ENCODE measurements around the gene KCNS1. TPM values are rescaled to one million over a fixed set of nuclear protein-coding genes. Genes with fewer than 3 reads are reported as not detected.

KCNS1 gene
- total RNA-seq, 1 donor from 2014 or later = 2.2 TPM

- no peak for TF ChIP-seq CTCF (conservative IDR thresholded peaks at IDR 0.05)
Observed at GRCh38 chr20:45118028-45118427, 17.1 kb upstream of the KCNS1 start.

GRCh38 chr20:45117581-45117980 lies 16.7 kb upstream of the KCNS1 start:
- H3K9me3 Mint-ChIP-seq = no peaks in the 10 kb centered on the region

More at GRCh38 chr20:45118028-45118427, 17.1 kb upstream of the KCNS1 start:
- H3K4me3 Mint-ChIP-seq = no peak overlapping the region
- H3K9me3 Mint-ChIP-seq = no peaks in the 10 kb centered on the region
- peaks cover 23% of the 10 kb centered on the region for H3K27me3 Mint-ChIP-seq
- no peaks in the 10 kb centered on the region for H3K36me3 Mint-ChIP-seq
- no peak overlapping the region for H3K27ac Mint-ChIP-seq
- DNase-seq (ENCODE audit: extremely low spot score, unreplicated experiment) = no peak
- no peaks in the 10 kb centered on the region for H3K4me1 Mint-ChIP-seq (ENCODE audit: unreplicated experiment)

GRCh38 chr20:45115829-45116228 lies 14.9 kb upstream of the KCNS1 start:
- TF ChIP-seq CTCF (conservative IDR thresholded peaks at IDR 0.05) = no peak
- no peaks in the 10 kb centered on the region for H3K9me3 Mint-ChIP-seq
- no peaks in the 10 kb centered on the region for H3K36me3 Mint-ChIP-seq
- H3K4me3 Mint-ChIP-seq = no peak overlapping the region
- no peaks in the 10 kb centered on the region for H3K4me1 Mint-ChIP-seq (ENCODE audit: unreplicated experiment)
- peaks cover 23% of the 10 kb centered on the region for H3K27me3 Mint-ChIP-seq
- no peak for DNase-seq (ENCODE audit: extremely low spot score, unreplicated experiment)
- H3K27ac Mint-ChIP-seq = no peak overlapping the region

More at GRCh38 chr20:45117581-45117980, 16.7 kb upstream of the KCNS1 start:
- no peak for DNase-seq (ENCODE audit: extremely low spot score, unreplicated experiment)
- no peaks in the 10 kb centered on the region for H3K36me3 Mint-ChIP-seq
- H3K4me1 Mint-ChIP-seq (ENCODE audit: unreplicated experiment) = no peaks in the 10 kb centered on the region
- peaks cover 21% of the 10 kb centered on the region for H3K27me3 Mint-ChIP-seq
- H3K4me3 Mint-ChIP-seq = no peak overlapping the region
- no peak for TF ChIP-seq CTCF (conservative IDR thresholded peaks at IDR 0.05)
- H3K27ac Mint-ChIP-seq = no peak overlapping the region

- Mint-ChIP-seq H3K27ac (no peak overlapping the region), H3K9me3 (no peaks in the 10 kb centered on the region), H3K4me1 (ENCODE audit: unreplicated experiment) (no peaks in the 10 kb centered on the region), H3K36me3 (no peaks in the 10 kb centered on the region), H3K27me3 (peaks cover 23% of the 10 kb centered on the region), H3K4me3 (no peak overlapping the region)
- DNase-seq (ENCODE audit: extremely low spot score, unreplicated experiment) = no peak
- TF ChIP-seq CTCF (conservative IDR thresholded peaks at IDR 0.05) = no peak
Observed at GRCh38 chr20:45115386-45115774, 14.5 kb upstream of the KCNS1 start.

GRCh38 chr20:45114465-45115385 lies 13.8 kb upstream of the KCNS1 start, which contains the start of gene WFDC5:
Gene WFDC5, minus strand, starts transcription at chr20:45115174. Its CDS starts 91 bp downstream, at chr20:45115083.
- Mint-ChIP-seq H3K27ac (no peak within 1 kb of the TSS), H3K36me3 (no peaks in the 10 kb centered on the region)

More at GRCh38 chr20:45114465-45115385, 13.8 kb upstream of the KCNS1 start, which contains the start of gene WFDC5:
- TF ChIP-seq CTCF (conservative IDR thresholded peaks at IDR 0.05) = no peak
- H3K27me3 Mint-ChIP-seq = peaks cover 23% of the 10 kb centered on the region
- H3K4me3 Mint-ChIP-seq = no peak within 1 kb of the TSS
- H3K4me1 Mint-ChIP-seq (ENCODE audit: unreplicated experiment) = no peaks in the 10 kb centered on the region
- no peaks in the 10 kb centered on the region for H3K9me3 Mint-ChIP-seq
- DNase-seq (ENCODE audit: extremely low spot score, unreplicated experiment) = no peak

All from type B pancreatic cell (in vitro differentiated cells).